D341Med (cell line): ENCODE results near the gene ZNF669.
A peak's percentile ranks its signal among the peaks of the same experiment; 100 is the strongest.
"Not testable (repeated sequence)": the region's sequence is repeated elsewhere in the genome, so short reads cannot be mapped to it uniquely, and the experiment has no call there.

Source experiments
- DNase-seq: peaks from one replicate; pipeline ENCODE4 v3.0.0; 2012; ENCODE audit warnings: low spot score

ZNF669 gene

DNA sequence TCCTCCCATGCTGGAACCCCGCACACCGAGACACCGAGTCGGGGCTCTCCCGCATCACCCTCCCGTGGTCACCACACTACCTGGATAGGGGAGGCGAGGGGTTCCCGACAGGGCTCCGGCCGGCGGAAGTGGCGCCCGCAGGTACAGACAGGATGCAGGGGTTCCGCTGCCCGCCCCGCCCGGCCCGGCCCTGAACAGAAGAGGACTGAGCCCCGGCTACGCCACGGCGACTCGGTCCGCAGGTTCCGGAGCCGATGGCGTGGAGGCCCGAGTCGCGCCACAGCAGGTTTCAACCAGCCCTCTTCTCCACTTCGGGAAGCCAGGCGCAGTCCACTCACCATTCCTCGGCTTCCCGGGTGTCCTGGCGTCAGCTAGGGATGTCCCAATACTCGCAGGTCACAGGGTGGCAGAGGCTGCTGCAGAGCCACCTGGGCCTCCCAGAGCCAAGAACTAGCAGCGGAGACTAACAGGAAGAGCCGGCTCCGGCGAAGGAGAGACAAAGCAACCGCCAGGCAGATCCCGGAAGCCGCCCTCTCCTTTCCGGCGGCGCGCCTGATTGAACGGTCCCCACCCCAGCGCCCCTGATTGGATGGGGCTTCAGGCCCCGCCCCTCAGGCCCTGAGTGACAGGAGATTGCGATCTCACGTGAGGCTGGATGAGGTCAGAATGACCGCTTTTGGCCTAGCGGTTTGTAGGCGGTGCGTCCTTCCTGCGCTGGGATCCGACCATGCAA lies at the start of gene ZNF669:
Gene ZNF669, minus strand, starts transcription at position 498 of the 733 bp plus-strand sequence. Its CDS starts 157 bp downstream, at position 341.
- DNase-seq: peak; percentile 99

DNA sequence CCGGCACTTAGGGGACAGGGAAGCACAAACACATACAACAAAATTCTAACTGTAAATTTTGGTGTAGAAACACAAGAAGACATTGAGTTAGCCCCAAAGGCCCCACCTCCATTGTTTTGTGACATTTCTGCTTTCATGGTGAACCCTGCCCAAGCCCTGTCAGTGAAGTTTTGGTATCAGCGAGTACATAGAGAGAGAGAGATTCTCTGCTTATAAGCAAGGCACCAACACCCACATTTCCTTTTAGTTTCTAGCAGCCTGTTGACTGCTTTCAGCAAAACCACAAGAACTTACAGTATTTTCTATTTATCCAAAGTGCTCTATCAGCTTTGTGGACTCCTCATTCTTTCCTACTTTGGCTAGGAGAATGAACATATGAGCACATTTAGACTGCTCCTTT lies 43.6 kb upstream of the ZNF669 start:
- no peak for DNase-seq

DNA sequence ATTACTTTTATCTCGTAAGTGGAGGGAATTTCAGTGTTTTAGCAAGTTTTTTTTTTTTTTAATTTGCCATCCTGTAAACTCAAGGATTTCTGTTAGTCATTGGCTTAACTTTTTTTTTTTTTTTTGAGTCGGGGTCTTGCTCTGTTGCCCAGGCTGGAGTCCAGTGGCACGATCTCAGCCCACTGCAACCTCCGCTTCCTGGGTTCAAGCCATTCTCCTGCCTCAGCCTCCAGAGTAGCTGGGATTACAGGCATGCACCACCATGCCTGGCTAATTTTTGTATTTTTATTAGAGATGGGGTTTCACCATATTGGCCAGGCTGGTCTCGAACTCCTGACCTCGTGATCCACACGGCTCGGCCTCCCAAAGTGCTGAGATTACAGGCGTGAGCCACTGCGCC lies 43.0 kb upstream of the ZNF669 start:
- not testable (repeated sequence) for DNase-seq

DNA sequence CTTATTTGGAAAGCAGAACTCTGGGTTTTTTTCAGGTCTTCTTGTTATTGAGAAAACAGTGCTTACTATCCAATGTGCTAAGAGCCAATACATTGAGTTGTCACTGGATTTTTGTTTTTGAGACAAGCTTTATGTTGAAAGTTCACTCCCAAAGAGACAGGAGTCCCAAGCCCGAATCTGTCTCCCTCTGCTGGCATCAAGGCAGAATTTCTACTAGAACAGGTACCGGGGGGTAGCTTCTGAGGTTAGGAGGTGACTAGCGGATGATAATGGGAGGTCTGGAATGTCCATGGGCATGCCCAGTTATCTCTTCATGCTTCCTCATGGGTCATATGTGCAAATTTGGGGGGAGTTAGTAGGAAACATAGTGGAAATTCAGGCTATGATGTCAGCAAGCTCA lies 42.5 kb upstream of the ZNF669 start:
- no peak for DNase-seq

DNA sequence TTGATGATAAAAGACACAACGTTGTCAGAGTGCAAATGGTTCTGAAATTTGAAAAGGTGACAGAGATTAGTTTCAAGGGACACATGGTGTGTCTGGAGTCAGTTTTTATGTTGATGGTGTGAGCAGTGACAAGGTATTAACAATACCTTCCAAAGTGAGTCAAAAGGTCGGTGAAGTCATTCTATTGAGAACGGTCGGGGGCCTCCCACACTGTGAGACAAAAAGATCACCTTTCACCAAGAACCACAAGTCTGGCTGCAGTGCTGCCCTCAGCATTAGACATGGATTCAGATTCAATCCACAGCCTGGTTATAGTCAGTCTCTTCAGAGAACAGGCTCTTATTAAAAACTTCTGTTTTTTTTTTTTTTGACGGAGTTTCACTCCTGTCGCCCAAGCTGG lies 41.1 kb upstream of the ZNF669 start:
- DNase-seq: no peak

DNA sequence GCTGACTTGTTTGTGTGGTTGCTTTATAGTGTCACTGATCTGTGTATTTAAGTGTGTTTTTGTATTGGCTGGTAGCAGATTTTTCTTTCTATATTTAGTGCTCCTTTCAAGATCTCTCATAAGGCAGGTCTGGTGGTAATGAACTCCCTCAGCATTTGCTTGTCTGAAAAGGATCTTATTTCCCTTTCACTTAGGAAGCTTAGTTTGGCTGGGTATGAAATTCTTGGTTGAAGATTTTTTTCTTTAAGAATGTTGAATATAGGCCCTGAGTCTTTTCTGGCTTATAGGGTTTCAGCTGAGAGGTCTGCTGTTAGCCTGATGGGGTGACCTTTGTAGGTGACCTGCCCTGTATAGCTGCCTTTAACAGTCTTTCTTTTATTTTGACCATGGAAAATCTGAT lies 35.4 kb upstream of the ZNF669 start:
- DNase-seq: not testable (repeated sequence)

DNA sequence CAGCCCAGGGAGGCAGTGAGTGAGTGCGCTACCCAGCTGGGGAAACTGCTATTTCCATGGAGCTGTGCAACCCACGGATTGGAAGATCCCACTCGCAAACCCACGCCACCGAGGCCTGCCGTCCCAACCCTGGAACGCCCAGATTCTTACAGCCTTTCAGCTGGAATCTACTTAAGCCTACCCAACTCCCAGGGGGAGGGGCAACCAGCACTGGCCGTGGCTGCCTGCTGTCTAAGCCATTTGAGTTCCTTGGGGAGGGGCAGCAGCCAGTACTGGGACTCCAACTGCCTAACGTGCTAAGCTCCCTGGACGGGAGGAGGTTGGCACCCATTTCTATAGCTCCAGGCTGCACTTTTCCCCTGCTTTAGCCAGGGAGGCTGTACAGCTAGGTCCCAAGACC lies 27.1 kb upstream of the ZNF669 start:
- no peak for DNase-seq

DNA sequence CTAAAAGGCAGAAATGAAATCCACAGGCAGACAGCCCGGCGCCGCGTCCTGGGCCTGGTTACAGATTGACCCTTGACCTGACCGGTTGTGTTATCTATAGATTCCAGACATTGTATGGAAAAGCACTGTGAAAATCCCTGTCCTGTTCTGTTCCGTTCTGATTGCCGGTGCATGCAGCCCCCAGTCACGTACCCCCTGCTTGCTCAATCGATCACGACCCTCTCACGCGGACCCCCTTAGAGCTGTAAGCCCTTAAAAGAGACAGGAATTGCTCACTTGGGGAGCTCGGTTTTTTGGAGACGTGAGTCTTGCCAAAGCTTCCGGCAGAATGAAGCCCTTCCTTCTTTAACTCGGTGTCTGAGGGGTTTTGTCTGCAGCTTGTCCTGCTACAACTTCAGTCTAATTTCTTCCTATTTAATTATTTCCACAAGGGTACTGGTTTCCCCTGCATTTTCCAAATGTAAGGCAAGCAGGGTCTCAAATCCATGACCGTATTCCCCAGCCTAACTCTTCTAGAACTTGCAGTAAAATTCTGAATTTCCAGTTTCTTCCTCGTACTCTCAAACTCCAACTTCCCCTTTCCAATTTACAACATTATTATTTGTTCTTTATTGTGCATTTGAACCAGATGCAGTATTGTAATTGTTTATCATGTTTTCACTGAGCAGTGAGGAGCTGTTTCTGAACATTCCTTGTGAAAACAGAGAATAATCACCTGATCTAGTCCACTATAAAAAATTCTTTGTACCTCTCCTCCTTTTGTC lies 23.5 kb upstream of the ZNF669 start:
- not testable (repeated sequence) for DNase-seq

DNA sequence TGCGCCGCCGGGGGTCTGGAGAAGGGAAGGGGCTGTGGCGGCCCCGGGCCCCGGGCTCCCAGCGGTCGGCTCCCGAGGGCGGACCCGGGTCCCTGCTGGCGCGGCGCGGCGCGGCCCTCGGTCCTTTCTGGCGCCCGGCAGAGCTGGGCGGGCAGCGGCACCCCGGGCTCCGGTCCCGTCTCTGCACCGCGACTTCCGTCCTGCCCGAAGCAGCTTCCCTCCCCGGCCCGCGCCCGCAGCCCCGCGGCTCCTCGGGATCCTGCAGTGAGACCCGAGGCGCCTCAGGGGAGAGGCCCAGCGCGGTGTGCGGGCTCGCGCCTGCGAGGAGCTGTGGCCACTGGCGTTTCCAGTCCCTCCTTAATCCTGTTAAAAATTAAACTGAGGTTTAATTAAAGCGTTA lies 22.4 kb upstream of the ZNF669 start:
- DNase-seq: not testable (repeated sequence)

DNA sequence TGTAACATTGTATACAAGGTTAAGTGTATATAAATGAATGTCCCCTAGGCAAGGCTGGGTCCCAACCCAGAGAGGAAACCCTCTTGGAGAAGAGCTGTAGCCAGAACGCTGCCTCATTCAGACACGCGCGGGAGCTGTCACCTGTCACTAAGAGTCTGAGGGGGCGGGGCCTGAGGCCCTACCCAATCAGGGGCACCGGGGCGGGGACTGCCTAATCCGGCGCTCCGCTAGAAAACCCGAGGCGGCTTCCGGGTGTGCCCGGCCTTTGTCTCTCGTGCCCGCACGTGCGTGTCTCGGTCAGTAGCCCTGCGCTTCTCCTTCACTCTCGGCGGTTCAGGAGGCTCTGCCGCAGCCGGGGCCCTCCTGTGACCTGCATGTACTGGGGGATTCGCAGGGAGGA lies 22.0 kb upstream of the ZNF669 start:
- DNase-seq: not testable (repeated sequence)

DNA sequence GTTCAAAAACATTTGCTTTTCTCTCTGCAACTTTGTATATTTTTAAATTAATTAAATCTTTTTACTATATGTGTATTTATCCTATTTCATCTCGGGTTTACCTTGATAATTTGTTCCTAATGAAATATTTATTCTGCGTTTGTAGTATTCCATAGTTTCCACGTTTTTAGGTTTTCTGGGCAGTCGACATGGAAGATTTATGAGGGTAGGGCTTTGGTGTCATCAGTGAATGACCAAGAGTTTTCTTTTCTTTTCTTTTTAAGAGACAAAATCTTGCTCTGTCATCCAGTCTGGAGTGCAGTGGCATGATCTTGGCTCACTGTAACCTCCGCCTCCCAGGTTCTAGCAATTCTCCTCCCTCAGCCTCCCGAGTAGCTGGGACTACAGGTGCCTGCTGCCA lies 17.2 kb upstream of the ZNF669 start:
- no peak for DNase-seq

DNA sequence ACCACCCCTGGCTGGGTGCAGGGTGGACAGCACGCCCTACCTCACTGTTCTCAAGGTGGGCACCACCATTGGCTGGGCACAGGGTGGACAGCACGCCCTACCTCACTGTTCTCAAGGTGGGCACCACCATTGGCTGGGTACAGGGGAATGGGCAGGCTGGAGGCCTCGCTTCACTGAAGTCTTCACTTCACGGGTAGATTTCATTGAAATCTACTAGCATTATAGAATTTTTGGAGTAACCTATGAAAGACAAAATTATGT lies 16.2 kb upstream of the ZNF669 start:
- not testable (repeated sequence) for DNase-seq

DNA sequence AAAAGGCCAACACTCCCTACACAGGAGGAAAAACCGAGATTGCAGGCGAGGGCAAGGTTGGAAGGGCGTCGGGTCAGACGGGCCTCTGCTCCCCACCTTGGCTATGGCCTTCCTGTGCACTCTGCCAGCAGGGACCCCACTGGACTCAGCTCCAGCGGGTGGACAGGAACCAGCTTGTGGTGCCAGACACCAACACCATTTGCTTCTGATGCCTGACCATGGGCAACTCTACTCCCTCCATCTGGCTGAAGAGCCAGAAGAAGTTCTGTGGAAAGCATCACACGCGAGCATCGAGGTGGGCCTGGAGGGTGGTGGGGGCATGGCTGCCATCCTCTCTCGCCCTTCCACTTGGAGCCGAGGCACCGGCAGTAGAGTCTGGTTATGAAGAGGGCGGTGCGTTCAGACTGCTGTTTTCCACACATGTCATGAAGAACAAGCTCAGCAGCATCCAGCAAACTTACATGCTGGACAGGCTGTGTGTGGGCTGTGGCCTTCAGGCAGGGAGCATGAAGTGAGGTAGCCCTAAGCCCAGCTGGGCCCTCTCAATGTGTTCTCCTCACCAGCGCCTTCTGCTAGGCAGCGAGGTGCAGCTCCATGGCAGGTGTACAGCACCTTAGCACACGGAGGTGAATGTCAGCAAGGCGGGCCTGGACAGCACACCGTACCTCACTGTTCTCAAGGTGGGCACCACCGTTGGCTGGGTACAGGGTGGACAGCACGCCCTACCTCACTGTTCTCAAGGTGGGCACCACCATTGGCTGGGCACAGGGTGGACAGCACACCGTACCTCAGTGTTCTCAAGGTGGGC lies 15.6 kb upstream of the ZNF669 start:
- no peak for DNase-seq

DNA sequence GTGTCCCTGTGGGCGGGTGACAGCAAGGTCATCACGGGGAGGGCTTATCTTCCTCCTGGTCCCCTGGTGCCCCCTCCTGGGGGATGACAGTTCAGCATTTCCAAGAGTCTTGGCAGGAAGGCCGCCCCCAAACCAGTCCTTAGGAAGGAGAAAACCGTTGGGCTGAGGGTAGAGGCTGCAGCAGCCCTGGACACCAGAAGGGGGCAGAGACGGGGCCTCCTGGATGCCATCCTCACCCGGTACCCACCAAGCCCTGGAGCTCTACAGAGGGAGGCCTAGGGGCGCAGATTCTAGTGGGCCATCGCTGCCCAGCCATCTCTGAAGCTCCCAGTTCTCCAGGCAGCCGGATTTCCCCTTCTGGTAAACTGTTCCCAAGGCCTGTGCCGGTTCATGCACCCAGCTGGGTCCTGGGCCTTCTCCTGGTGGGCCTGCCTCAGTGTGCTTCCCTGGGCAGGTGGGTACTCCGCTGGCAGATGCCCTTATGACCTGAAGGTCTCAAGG lies 14.8 kb upstream of the ZNF669 start:
- DNase-seq: peak; percentile 77

DNA sequence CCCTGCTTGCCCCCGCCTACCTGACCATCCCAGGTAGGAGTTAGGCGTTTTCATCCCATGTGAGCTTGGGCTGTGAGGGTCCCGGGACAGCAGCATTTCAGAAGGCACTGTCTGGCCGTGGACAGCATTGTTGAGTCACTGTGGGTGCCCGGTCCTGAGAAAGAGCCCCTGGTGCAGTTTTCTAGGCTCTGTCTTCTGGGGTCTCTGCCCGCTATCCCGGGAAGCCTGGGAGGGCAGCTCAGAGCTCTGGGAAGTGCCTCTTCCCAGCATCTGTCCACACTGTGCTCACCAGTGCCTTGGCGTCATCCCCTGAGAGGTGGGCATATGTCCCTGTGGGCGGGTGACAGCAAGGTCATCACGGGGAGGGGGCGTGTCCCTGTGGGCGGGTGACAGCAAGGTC lies 11.4 kb upstream of the ZNF669 start:
- DNase-seq: no peak

DNA sequence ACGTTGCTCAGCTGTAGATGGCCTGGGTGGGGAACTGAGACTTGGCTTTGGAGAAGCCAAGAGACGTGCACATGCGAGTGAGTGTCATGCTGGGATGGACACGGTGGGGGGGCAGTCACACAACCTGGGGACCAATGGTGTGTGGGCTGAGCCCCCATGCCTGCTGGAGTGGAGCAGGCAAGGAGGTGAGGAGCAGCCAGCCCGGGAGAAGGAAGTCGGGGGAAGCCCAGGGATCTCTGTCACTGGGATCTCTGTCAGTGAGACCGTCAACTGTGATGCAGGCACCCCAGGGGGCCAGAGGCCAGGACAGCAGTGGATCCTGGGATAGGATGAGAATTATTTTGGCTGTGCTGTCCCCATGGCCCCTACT lies 11.0 kb upstream of the ZNF669 start:
- no peak for DNase-seq

DNA sequence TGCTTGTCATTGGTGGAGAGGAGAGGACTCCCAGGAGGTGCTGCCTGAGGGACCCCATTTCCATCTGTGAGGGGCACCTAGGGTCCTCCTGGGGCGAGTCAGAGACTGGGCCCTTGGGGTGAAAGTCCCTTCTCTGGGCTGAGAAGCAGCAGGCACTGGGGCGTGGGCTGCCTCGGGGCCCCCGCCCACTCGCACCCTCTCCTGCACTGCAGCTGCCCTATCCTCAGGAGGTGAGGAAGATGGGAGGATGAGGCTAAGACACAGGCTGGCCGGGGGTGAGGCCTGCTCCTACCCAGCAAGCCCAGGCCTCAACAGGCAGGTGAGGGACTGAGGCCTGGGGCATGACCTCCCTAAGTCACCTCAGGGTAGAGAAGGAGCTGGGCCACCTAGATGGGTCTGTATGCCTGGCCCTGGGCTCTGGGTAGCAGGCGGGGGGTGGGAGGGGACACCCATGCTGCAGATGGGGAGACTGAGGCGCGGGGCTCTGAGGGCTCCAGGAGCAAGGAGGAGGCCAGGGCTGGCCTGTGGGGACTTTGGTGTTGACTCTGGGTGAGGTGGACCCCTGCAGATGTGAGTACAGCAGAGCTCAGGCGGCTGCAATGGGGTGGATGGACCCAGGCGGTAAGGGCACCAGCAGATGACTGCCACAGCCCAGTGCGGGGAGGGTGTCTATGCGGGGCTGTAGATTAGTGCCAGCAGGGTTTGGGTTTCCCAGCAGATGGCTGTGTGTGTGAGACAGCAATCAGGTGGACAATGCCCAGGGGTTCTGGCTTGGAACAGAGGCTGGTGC lies 10.4 kb upstream of the ZNF669 start:
- DNase-seq: no peak

DNA sequence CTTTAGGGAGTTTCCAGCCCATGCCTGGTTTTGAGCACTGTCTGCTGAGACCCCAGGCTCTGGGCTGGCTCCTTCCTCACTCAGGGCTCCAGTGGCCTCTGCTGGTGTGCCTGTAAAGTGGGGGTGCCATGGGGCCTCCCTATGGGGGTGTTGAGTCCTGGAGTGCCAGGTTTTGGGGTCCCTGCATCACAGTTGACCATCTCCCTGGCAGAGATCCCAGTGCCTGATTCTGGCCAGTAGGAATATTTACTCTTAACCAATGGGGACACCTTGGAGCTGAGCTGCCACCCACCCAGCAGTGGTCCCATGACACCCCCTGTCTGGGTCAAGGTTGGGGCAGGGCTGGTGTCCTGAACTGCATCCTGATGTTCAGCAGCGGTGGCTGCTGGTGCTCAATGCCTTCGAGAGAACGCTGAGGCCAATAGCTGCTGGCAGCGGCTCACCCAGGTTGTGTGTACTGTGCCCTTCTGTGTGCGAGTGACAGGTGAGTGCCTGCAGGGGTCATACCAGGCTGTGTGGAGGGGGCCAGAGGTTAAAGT lies 9.6 kb upstream of the ZNF669 start:
- DNase-seq: no peak

DNA sequence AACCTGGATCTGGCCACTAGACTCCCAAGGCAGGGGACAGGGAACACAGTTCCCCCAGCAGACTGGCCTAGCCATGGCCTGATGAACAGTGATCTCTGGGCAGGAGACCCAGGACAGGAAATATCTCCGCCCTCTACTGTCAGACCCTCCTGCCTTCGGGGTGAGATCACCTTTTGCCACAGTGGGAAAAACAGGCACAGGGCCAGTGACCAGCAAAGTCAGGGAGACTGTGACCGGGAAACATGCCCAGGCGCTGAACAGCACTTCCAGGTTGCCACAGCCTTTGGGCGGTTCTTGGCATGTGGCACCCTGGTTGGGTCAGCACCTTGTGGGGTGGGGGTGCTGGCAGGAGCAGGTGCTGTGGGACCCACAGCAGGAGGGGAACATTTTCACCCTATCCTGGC lies 8.9 kb upstream of the ZNF669 start:
- DNase-seq: no peak

DNA sequence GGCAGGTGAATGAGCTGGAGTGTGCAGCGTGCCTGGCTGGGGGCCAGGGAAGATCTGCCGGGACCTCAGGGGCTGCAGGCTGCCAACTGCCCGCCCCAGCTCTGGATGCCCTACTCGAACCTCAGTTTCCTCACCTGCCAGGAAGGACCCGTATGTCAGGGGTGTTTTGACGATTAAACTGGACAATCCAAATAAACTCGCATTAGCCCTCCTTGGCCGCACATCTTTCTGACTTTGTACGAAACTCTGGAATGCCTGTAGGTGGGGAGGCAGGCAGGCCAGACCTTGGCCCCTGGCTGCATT lies 8.3 kb upstream of the ZNF669 start:
- DNase-seq: no peak

DNA sequence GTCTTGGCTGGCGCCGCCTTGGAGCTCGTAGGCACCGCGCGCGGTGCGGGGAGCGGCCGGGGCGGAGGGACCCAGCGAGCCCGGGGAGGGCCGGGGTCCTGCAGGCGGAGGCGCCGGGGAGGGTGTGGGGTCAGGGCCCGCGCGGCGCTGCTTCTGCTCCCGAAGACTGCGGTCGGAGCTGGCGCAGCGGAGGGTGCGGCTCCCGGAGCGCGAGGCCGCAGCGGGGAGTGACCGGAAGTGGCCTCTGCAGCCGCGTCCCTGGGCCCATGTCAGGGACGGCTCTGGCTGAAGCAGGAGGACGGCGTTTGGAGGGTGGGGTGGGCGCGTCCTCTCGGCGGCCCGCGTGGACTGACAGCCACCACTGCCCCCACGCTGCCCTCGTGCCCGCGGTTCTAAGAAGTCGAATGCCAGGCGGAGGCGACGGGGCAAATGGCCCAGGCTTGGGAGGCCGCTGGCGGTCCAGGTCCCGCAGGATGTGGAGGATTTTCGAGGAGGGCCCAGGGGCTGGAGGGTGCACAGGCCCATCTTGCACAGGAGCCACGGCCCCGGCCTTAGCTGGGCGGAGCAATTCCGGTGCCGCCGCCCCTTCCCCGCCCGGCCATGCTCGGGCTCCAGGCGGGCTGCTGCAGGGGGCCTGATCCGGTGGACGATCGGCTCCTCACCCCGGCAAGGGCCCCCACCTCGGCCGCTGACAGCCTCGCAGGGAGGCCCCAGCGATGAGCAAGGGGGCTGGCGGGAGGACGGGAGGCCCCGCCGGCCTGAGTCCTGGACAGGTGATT lies 7.7 kb upstream of the ZNF669 start:
- DNase-seq: peak; percentile 67
